PFSK-1 (cell line): ENCODE data around the gene CPTP.

ENCODE experiments used
- FOXP2 ChIP-seq: optimal IDR thresholded peaks from 2 replicates; pipeline ENCODE3; 2011; ENCODE audit warnings: borderline replicate concordance, control low read depth, inconsistent platforms; ENCODE audit not compliant: insufficient read depth; ENCODE audit errors: extremely low read length, extremely low read depth
- POLR2AphosphoS5 ChIP-seq: IDR thresholded peaks from 2 replicates; pipeline ENCODE4 v1.6.1; 2012; ENCODE audit warnings: low read depth, mild to moderate bottlenecking, control low read depth, low read length, moderate library complexity
- SIN3A ChIP-seq: IDR thresholded peaks from 2 replicates; pipeline ENCODE4 v1.6.1; 2012; ENCODE audit warnings: mild to moderate bottlenecking, low read length, moderate library complexity, borderline replicate concordance; ENCODE audit not compliant: insufficient read depth
- TAF1 ChIP-seq: IDR thresholded peaks from 2 replicates; pipeline ENCODE4 v1.6.1; 2012; ENCODE audit warnings: low read length, control low read depth, borderline replicate concordance; ENCODE audit not compliant: insufficient read depth
- TF ChIP-seq, protein P1 (sequence below), 2 experiments: IDR thresholded peaks; 2 replicates each; pipeline versions ENCODE4 v1.6.1 to v1.8.0; 2011 to 2012; ENCODE audit warnings: low read depth in 2 of 2, low read length in 2 of 2, control low read depth in 1 of 2, inconsistent platforms in 1 of 2, mild to moderate bottlenecking in 1 of 2, moderate library complexity in 1 of 2; ENCODE audit not compliant: insufficient read depth in 1 of 2

Gene CPTP

DNA sequence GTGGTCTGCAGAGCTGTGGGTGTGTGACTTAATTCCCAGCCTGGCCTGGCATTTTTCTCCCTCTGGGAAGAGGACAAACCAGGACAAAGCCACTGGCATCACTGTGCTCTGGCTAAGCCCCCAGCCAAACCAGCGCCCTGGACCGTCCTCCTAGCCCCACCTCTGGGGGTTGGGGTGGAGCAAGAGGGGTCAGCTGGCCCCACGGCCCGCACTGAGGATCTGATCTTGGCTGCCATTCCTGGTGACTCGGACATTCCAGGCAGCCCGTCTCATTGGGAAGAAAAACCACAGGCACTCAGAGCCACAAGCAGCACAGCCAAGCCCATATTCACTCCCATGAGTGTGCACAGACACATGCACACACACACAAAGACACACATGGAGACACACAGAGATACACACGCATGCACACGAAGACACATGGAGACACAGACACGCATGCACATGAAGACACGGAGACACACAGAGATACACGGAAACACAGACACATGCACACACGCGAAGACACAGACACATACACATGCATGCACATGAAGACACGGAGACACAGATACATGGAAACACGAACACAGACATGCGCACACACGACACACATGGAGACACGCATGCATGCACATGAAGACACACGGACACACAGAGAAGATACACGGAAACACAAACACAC is 36.0 kb downstream of the CPTP start:
- no peak for TF ChIP-seq FOXP2
- TF ChIP-seq TAF1, result 0 out of 2 replicates have a peak, but pooled peaks have one; percentile 17

DNA sequence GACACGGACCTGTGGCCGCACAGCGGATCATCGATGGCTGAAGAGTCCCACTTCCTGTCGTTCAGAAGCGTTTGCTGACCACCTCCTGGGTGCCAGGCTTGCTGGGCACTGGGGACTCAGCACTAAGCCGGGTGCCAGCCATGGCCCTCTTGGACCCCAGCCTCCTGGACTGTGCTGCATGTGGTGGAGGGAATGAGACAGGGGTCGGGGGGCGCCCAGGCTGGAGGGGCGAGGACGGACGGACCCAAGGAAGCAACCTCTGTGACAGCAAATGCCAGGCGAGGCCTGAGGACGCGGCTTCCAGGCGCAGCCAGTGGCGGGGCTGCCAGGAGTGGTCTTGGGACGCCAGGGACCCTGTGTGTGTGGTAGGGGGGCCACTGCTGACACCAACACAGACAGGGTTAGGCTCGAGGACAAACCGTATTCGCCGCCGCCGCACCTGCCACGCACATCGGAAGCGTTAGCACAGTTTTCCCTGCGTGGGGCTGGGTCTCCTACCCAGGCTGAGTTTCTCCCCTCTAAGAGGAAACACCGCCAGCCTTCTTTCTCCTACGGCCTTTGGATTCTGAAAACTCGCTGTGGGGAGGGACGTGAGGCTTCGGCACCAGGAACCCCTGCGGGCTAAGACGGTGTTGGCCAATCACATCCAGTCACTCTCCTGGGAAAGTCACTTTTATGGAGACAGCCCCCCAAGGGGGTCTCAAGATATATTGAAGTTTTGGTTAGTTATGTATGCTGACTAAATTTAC is 36.8 kb downstream of the CPTP start:
- TF ChIP-seq FOXP2, result no peak
- no peak for TF ChIP-seq SIN3A
- no peak for TF ChIP-seq POLR2AphosphoS5
- TF ChIP-seq, protein P1, sequence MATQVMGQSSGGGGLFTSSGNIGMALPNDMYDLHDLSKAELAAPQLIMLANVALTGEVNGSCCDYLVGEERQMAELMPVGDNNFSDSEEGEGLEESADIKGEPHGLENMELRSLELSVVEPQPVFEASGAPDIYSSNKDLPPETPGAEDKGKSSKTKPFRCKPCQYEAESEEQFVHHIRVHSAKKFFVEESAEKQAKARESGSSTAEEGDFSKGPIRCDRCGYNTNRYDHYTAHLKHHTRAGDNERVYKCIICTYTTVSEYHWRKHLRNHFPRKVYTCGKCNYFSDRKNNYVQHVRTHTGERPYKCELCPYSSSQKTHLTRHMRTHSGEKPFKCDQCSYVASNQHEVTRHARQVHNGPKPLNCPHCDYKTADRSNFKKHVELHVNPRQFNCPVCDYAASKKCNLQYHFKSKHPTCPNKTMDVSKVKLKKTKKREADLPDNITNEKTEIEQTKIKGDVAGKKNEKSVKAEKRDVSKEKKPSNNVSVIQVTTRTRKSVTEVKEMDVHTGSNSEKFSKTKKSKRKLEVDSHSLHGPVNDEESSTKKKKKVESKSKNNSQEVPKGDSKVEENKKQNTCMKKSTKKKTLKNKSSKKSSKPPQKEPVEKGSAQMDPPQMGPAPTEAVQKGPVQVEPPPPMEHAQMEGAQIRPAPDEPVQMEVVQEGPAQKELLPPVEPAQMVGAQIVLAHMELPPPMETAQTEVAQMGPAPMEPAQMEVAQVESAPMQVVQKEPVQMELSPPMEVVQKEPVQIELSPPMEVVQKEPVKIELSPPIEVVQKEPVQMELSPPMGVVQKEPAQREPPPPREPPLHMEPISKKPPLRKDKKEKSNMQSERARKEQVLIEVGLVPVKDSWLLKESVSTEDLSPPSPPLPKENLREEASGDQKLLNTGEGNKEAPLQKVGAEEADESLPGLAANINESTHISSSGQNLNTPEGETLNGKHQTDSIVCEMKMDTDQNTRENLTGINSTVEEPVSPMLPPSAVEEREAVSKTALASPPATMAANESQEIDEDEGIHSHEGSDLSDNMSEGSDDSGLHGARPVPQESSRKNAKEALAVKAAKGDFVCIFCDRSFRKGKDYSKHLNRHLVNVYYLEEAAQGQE (IDR thresholded peaks at IDR 0.05; ENCODE audit: insufficient read depth in 1 of 2, low read depth in 2 of 2, low read length in 2 of 2), result no peak
- TF ChIP-seq TAF1, result no peak

DNA sequence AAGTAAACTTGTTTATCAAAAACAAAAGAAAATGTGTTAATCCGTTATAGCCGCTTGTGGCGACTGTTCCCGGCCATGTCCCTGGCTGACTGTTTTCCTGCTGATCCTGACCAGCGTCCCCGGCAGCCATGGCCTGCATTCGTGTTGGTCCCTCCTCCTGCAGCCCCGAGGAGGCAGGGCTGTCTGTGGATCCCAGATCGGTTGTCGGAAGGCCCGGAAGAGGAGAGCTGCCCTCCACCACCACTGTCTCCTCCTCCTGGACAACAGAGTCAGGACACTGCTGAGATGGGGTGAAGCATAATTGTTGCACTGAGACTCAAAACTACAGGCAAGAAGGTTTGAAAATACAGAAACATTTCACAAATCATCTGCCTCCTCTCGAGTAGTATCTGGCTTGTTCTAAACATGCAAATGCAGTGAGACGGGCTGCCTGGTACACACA is 37.4 kb downstream of the CPTP start:
- TF ChIP-seq POLR2AphosphoS5 (no peak), FOXP2 (no peak)

DNA sequence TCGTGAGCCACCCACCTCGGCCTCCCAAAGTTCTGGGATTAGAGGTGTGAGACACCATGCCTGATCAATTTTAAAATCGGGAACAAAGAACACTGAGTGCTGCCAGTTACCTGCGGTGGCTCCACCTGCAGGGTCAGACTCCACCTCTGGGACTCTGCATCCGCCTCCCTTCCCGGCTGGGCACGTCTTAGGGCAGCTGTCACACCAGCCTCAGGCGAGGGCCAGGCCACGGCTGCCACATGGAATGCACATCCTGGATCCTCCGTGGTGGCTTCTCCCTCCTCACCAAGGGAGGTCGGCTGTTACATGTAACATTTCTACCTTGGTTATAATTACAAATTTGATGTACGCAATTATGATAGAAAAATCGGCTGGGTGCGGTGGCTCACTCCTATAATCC is 39.7 kb downstream of the CPTP start:
- TF ChIP-seq FOXP2 (no peak), TAF1 (no peak), POLR2AphosphoS5 (no peak), SIN3A (no peak)
- TF ChIP-seq, protein P1 (IDR thresholded peaks at IDR 0.05; ENCODE audit: insufficient read depth in 1 of 2, low read depth in 2 of 2, low read length in 2 of 2), result no peak

DNA sequence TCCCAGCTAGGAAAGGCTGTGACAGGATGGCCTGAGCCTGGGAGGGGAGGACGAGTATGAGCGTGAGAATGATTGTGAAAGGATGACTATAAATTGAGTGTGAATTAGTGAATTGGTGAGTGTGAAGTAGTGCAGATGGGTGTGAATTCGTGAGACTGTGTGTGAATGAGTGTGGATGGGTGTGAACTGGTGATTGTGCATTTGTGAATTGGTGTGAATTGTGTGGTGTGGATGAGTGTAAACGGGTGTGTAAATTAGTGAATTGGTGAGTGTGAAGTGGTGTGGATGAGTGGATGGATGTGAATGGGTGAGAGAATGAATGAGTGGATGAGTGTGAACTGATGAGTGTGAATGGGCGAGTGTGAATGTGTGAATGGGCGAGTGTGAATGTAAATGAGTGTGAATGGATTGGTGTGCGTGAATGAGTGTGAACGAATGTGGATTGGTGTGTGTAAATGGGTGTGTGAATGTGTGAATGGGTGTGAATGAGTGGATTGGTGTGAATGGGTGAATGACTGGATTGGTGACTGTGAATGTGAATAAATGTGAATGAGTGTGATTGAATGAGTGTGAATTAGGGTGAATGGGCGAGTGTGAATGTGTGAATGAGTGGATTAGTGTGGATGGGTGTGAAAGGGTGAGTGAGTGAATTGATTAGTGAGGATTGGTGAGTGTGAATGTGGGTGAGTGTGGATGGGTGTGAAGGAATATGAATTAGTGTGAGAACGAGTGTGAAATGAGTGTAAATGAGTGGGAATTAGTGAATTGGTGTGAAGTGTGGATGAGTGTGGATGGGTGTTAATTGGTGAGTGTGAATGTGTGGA is 41.5 kb downstream of the CPTP start:
- TF ChIP-seq POLR2AphosphoS5 (no peak), SIN3A (no peak), FOXP2 (no peak), TAF1 (no peak)
- TF ChIP-seq, protein P1 (IDR thresholded peaks at IDR 0.05; ENCODE audit: insufficient read depth in 1 of 2, low read depth in 2 of 2, low read length in 2 of 2), result no peak
